MV-4-11 (cell line): ENCODE data around the gene MELTF.
A peak's percentile ranks its signal among the peaks of the same experiment; 100 is the strongest.
"Not testable (repeated sequence)": the region's sequence is repeated elsewhere in the genome, so short reads cannot be mapped to it uniquely, and the experiment has no call there.

Source experiments
- DNase-seq: peaks from one replicate; lab custom pipeline; 2025; lab: John Stamatoyannopoulos, UW

The MELTF gene

DNA sequence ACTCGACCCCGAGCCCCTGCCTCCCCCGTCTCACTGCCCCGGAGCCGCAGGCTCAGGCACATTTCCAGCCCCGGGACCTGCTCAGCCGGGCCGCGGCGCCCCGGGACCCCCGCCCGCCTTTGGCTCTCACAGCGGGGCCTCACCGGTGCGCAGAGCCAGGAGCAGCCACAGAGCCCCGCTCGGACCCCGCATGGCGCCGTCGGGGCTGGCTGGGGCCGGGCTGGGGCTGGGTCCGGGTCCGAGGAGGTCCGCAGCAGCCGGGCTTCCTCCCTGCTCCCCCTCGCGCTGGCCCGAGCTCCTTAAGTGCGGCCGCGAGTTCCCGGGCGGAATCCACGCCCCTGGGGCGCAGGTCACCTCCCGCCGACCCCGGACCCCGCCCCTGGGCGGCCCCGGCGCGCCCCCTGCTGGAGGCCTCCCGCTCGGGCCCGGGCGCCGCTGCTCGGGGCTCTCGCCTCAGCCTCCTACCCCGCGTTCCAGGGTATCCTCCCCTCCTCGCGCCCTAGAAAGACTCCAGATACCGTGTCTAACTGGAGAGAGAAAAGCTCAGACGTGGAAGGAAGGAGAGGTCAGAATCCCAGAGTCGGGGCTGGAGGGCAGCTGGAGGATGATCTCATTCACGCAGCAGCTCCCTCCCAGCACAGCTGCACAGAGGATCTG, at the start of gene MELTF:
MELTF (minus strand) TSS at position 307 of the 657 bp plus-strand sequence; CDS start at position 192, 115 bp downstream.
- DNase-seq = peak; percentile 64

DNA sequence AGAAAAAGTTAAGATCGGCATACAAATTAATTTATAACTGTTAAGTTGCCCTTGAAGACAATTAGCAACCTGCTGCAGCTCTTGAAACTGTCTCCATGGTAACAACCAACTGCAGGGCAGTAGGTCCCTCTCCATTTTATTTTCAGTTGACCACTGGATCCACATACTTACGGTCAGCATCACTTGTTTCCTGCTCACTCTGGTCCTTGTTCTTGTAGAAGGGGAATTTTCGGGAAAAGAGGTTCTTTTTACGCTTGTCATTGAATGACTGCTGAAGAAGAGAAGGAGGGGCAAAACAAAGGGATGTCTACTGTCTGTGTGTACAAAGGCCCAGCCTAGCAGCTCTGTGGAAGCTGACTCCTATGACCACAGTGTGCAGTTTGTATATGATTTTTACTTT, 46.8 kb upstream of the MELTF start:
- DNase-seq = no peak

DNA sequence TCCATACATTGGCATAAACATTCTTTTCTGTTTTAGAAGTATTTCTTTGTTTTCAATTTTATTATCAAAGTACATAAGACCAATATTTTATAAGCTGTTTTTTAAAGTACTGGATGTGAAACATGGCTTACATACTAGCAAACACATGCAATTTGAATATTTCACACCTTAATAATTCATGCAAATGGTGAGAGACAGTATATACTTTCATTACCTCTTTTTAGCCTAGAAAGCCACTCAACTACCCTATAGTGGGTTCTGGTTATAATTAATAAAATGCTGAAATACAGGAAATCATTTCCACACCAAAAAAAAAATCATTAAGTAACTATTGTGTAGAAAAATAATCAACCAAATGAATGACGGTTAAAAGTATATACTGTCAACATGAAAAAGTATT, 38.5 kb upstream of the MELTF start:
- peak; percentile 22 for DNase-seq

DNA sequence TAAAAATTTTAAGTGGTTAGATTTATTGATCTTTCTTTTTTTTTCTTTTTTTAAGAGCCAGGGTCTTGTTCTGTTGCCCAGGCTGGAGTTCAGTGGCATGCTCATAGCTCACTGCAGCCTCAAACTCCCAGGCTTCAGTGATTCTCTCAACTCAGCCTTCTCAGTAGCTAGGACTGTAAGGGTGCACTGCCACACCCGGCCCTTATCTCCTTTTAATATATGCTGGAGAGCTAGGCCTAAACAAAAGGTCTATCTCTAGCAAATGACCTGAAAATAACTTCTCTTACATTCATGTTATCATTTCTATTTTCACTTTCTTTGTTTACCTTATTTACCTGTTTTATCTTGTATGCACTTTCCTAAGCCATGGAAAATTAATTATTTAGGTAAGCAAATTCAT, 35.2 kb upstream of the MELTF start:
- DNase-seq = no peak

DNA sequence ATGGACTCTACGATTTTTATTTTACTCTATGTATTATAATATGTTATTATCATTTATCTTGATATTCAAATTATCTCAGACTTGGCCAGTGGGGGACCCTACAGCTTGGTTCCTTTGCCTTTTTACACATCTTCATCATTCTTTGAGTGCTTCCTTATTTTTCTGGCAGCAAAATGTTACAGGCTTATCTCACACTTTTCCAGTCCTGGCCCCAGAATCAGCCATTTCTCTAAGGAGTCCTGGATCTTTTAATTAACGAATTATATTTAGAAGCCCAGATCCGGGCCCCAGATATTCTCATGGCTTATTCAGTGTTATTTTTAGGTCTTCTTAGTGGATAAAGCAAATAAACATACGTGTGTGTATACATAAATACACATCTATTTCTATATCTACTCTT, 32.8 kb upstream of the MELTF start:
- no peak for DNase-seq

DNA sequence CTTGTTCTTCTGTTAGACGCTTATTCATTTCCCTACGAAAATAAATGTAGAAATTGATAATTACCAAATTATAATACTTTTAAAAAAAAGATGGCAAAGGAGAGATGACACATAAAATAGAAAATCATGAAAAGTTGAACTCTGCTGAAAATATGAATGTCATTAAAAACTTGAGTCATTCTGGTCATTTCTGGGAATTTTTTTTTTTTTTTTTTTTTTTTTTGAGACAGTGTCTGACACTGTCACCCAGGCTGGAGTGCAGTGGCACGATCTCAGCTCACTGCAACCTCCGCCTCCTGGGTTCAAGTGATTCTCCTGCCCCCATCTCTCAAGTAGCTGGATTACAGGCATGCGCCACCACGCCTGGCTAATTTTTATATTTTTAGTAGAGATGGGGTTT, 22.0 kb upstream of the MELTF start:
- DNase-seq = not testable (repeated sequence)

DNA sequence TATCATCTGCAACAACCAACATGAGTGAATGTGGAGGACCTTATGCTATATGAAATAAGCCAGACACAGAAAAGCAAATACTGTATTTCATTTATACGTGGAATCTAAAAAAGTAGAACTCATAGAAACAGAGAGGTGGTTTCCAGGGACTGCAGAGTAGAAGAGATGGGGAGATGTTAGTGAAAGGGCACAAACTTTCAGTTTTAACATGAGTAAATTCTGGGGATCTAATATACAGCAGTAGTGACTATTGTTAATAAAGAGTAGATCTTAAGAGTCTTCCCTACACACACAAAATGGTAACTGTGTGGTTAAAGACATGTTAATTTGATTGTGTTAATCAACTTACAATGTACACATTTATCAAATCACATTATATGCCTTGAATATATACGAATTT, 20.9 kb upstream of the MELTF start:
- no peak for DNase-seq

DNA sequence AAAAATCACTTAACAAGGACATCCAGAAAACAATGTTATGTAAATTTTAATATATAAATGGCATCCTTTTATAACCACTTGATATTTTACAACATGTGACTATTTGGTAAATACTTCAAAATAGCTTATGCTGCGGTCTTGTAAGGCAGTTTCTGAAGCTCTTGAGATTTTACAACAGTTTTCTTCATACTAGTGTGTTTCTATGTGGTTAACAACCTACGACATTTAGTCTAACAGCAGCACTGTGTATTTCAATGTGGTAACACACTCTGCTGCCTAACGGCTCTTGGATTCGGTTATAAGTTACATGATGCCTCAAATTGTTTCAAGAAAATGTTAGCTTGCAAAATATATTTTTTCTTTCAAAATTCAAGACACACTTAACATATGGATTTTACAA, 12.9 kb upstream of the MELTF start:
- no peak for DNase-seq

DNA sequence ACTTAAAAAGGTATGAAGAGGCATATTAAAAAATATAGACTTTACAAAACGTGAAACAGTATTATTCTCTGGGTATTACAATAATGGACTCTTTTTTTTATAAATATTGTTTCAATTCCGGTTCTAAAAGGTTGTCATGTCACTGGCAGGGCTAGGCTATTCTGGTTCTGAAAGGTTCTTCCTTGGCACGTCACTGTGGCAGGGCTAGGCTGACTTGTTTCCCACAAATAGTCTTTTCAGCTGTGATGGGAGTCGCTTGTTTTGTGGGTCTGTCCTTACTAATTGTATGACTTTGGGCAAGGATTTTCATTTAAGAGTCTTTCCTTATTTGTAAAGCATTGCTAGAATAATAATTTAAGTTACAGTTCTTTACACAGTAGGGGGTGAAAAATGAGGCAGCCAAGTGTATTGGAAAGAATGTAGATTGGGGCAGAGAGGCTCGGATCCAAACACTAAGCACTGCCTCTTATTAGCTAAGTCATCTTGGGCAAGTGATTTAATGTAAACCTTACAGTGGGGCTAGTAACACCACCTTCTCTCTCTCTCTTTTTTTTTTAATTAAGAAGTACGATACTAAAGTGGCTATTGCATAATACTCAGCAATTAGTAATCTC, 12.4 kb upstream of the MELTF start:
- no peak for DNase-seq

DNA sequence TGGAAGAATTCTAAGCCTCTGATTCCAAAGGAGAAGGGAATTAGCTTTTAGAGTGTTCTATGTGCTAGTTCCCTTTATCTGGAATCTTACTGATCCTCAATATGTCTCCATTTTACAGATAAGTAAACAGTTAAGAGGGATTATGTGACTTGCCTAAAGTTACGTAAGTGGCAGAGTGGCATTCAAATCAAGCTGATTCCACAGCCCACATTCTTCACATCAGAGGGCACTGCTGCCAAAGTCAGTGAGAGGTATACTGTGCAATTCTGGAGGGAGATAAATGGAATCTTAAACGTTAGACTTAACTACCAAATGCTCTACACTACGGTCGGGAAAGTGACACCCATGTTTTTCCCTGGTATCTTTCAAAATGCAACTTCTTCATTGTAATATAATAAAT, 11.0 kb upstream of the MELTF start:
- DNase-seq = no peak

DNA sequence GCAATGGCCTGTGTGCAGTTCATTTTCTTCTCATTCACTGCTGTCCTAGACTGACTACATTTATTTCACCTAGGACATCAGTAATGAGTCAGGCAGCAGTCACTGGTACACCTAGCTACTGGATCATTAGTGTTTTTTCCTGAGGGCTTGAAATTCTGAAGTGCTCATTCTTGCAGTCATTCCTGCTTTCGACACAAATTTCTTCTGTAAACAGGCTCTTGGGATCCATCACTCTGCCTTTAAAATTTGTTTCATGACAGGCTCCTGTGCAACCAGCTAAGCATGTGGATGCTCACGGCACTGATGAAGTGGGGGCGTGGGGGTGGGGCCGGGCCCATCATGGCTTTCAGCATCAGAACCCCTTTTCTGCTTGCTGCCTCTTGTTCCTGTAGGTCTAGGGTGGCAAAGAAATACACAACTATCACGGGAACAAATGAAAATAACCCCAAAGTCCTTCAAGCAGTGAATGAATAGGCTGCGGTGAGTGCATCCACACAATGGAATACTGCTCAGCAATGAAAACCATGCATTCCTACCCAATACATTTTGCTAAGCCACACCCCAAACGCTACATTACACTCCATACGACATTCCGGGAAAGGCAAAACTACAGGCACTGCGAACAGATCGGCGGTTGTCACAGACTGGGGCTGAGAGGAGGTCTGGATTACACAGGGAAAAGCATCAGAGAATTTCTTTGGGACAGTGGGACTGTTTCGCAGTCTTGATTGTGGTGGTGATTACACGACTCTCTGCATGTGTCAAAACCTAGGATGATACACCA, 9.3 kb upstream of the MELTF start:
- DNase-seq = no peak

DNA sequence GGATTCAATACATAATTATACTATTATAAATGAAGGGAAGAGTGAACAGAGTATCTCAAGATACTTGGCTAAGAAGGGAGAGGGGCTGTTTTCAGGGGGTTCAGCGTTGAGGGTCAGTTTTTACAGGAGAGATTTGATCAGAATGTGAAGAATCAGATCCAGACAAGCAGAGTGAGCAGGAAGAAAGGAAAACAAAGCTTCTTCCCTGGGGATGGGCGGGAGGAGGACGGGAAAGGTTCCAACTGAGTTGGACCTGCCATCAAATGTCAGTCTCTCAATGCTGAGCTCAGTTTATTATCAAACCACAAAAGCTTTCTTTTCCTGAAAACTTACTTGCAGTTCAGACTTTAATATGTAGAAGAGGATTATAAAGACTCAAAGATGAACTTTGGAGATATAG, 6.0 kb upstream of the MELTF start:
- DNase-seq = no peak

DNA sequence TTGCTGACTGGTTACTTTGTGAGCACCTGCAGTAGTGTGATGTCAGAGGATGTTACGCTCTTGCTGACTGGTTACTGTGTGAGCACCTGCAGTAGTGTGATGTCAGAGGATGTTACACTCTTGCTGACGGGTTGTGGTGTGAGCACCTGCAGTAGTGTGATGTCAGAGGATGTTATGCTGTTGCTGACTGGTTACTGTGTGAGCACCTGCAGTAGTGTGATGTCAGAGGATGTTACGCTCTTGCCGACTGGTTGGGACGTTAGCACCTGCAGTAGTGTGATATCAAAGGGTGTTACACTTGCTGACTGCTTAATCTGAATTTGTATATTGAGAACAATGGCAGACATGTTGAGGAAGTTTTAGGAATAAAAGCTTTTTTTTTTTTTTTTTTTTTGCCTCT, 5.2 kb upstream of the MELTF start:
- not testable (repeated sequence) for DNase-seq

DNA sequence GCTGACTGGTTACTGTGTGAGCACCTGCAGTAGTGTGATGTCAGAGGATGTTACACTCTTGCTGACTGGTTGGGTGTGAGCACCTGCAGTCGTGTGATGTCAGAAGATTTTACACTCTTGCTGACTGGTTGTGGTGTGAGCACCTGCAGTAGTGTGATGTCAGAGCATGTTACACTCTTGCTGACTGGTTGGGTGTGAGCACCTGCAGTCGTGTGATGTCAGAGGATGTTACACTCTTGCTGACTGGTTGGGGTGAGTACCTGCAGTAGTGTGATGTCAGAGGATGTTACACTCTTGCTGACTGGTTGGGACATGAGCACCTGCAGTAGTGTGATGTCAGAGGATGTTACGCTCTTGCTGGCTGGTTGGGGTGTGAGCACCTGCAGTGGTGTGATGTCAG, 4.1 kb upstream of the MELTF start:
- DNase-seq = not testable (repeated sequence)

DNA sequence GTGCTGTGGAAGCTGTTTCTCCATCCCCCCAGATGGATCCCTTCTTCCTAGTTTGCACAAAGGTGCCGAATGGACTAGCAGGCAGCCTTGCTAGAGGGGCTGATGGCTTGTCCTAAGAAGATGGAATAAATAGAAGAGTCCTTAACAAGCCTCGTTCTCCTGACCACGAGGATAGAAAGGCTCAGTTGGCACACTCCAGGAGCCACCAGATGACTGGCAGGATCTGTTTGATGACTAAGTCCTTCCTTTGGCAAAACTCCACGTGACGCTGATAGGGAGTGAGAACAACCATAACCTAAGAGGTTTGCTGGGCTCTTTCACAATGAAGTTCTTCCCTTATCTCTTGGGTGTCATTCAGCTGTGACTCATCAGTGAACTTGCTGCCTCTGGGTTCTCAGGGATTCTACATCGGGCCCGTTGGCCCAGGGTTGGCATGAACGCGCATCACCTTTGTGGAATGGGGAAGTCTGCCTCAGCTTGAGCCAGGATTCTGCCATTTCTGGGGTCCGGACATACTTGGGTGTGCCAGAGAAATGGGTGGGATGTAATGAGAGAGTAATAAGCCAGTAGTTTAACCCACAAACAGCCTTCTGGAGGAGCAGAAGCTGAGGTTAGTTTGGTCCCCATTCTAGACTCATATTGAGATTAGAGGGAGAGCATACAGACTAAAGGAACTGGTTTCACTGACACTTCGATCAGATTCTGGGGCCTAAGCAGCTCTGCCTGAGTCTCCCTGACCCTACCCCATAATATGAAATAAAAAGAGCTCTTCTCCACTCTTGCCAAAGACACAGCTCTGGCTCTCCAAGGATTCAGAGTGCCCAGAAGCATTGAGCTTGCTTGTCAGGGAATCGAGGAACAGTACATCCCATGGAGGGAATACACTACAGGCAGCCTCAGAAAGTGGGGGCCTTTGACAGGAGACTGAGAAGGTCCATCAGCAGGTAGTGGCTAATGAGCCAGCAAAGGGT, 2.0 kb upstream of the MELTF start:
- DNase-seq = no peak

DNA sequence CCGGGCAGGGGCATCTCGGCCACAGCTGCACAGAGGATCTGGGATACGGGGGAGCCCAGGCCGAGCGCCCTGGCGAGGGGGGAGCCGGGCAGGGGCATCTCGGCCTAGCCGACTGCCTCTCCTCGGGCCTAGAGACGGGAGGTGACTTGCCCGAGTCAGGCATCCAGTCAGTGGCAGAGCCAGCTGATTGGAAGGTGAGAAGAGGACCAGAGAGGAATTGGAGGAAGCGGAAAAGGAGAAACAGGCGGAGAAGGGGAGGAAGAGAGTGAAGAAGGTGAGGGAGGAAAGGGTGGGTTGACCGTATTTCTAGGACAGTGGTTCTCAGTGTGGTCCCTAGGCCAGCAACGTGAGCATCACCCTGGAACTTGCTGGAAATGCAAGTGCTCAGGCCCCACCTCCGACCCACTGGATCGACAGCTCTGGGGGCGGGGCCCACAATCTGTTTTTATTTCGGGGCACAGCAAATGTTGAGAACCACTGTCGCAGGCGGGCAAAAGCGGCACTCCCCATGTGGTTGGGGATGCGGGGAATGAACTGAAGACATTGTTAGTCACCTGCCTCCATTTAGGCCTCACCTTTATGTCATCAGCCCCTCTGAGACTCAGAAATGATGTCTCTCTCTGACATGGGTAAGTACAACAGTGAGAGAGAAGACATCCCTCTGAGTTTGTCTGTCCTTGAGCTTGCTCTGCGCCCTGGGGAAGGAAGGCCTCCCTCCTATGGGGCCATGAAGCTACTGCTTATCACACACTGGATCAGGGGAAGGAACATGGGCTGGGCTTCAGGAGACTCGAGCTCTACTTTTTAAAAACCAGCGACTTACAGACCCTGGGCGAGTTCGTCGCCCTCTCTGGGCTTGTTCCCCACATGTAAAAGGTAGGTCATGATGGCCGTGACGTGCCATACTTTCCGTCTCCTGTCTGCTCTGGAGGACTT, 1.0 kb upstream of the MELTF start:
- DNase-seq = no peak

DNA sequence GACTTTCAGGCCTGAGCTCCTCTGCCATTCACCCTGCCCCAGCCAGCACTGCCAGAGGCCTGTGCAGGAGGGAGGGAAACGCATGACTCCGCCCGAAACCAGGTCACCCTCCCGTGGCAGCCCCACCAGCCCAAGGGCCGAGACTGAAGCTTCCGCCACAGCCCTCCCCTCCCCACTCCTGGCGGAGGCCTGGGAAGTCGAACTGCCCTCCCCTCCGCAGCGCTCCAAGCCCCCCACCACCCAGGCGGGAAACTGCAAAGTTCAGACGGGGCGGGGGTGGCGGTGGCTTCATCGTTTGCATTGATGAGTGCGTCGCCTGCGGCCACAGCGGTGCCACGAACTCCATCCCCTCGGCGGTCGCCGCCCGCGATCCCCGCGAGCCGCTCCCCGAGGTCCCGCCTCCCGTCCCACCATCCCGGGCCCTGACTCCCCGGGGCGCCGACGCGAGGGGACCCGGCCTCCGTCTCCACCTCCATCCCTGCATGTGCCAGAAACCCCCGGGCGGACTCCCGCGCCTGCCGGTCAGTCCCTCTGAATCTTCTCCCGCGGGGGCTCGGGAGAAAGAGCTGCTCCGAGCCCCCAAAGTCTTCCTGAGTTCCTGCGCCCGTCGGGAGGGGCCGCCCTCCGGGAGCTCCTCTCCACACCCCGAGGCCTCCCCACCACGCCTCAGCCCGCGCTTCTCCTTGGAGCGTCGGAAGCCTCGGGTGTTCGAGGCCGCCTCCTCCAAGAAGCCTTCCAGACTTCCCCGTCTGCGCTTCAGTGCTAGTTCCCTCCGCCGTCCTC, 698 bp downstream of the MELTF start:
- DNase-seq = no peak

DNA sequence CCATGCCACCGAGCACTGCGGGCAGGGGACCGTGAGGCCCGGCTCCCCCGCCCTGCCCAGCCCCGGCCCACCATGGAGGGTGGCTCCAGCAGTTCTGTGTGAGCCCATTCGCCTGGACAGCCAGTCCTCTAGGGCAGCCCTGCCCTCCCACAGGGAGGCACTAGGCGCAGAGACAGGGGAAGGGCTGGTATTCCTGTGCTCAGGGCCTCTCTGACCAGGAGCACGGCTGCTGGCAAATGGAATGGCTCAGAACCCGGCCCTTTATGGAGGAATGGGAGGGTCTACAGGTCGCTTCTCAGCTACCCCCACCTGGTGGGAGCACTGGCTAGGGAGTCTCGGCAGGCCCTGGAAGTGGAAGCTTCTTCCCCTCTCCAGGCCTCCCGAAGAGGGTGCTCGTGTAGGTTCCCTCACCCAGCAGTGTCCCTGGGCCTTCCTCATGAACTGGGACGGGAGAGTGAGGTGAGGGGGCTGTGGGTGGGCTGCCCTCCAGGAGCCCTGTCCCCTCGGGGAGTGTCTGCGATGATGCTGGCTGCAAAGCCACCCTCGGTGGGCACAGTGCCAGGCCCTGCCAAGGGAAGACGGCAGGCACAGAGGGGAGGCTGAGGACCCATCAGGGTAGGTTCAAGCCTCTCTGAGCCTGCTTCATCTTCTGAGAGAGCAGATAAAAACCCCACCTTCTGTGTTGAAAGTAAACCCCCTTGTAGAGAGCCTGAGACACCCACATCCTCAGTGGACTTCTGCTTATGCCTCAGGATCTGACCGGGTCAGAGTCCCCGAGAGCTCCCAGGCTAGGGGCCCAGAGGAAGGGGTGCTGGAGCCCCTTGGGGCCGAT, 1.5 kb downstream of the MELTF start:
- DNase-seq = no peak
